HG02938 (cell line): Measurements from ENCODE around the gene SSBP3.

ENCODE experiments used
- ATAC-seq: cut with Tn5 transposase; IDR thresholded peaks from one replicate; pipeline ENCODE4 v1.9.1; 2021; ENCODE audit warnings: mild to moderate bottlenecking, moderate library complexity; ENCODE audit not compliant: unreplicated experiment

SSBP3 gene

GRCh38 chr1:54273092-54273794, 133.0 kb downstream of the SSBP3 start:
- ATAC-seq: no peak

GRCh38 chr1:54272772-54273091, 133.5 kb downstream of the SSBP3 start:
- no peak for ATAC-seq

- no peak for ATAC-seq
Measured at GRCh38 chr1:54272134-54272533, 134.1 kb downstream of the SSBP3 start.

GRCh38 chr1:54271341-54271740, 134.9 kb downstream of the SSBP3 start:
- no peak for ATAC-seq

- ATAC-seq: no peak
Measured at GRCh38 chr1:54270543-54270942, 135.7 kb downstream of the SSBP3 start.

- no peak for ATAC-seq
Measured at GRCh38 chr1:54268762-54269297, 137.4 kb downstream of the SSBP3 start.

- ATAC-seq: no peak
Measured at GRCh38 chr1:54267815-54268761, 138.1 kb downstream of the SSBP3 start.

- no peak for ATAC-seq
Measured at GRCh38 chr1:54266908-54267307, 139.3 kb downstream of the SSBP3 start.

GRCh38 chr1:54266195-54266594, 140.0 kb downstream of the SSBP3 start:
- ATAC-seq: no peak

GRCh38 chr1:54265659-54266058, 140.5 kb downstream of the SSBP3 start:
- ATAC-seq: no peak

GRCh38 chr1:54265126-54265525, 141.1 kb downstream of the SSBP3 start:
- ATAC-seq: no peak

- ATAC-seq: no peak
Measured at GRCh38 chr1:54263601-54264226, 142.5 kb downstream of the SSBP3 start.

GRCh38 chr1:54262244-54262643, 143.9 kb downstream of the SSBP3 start:
- no peak for ATAC-seq

- no peak for ATAC-seq
Measured at GRCh38 chr1:54260810-54261209, 145.4 kb downstream of the SSBP3 start.

- ATAC-seq: no peak
Measured at GRCh38 chr1:54259546-54260140, 146.6 kb downstream of the SSBP3 start.

GRCh38 chr1:54257876-54258275, 148.3 kb downstream of the SSBP3 start:
- no peak for ATAC-seq

- no peak for ATAC-seq
Measured at GRCh38 chr1:54257346-54257620, 148.9 kb downstream of the SSBP3 start.

GRCh38 chr1:54256522-54257345, 149.5 kb downstream of the SSBP3 start:
- ATAC-seq: no peak

- no peak for ATAC-seq
Measured at GRCh38 chr1:54255026-54255702, 151.0 kb downstream of the SSBP3 start.

GRCh38 chr1:54254055-54254454, 152.1 kb downstream of the SSBP3 start:
- no peak for ATAC-seq
